ENCODE measurements around the gene CAD. TPM values are rescaled to one million over a fixed set of nuclear protein-coding genes. Genes with fewer than 3 reads are reported as not detected.

Gene CAD
- total and polyA plus RNA-seq, 10 of the 15 experiments (the other 5 are each of a cell fraction or from before 2014, with no cell fraction given): 7.6 to 119 (median 50.7) TPM

DNA sequence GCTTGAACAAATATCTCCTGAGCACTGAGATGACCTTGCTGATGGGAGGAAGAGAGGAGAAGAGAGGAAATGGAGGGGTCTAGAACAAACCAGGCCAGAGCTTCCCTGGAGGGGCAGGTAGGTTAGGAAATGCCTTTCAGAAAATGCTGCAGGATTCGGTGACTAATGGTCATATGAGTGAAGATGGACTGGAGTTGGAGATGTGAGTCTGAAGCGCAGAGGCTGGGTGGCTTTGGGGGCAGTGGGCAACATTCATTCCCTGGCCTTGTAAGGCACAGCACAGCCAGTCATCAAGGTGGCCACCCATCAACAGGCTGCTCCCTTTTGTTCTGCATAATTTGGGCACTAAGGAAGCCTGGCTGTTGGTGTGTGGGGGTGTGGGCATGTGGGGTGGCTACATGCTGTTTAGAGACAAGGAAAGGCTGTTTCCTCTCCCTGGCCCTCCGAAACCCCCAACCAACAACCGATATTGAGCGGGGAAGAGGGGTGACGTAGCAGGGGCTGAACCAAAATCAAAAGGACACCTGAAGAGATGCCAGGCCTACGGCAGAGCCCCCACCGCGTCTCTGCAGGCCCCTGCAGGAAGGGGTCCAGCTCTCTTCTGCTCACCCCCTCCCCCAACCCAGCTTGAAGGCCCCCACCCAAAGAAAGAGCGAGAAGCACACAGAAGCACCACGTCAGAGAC is 44.2 kb downstream of the CAD start:
- in situ Hi-C loops (cut with MboI): no loop called here
- Histone ChIP-seq H3K4me1 (ENCODE audit: control insufficient read depth, insufficient read depth, low read length) (peaks cover 18% of the 10 kb centered on the region), H3K79me2 (ENCODE audit: control insufficient read depth, insufficient read depth, low read length) (no peaks in the 10 kb centered on the region), H3K9ac (ENCODE audit: control insufficient read depth, insufficient read depth, low read length) (no peak overlapping the region), H4K20me1 (ENCODE audit: control insufficient read depth, insufficient read depth) (no peaks in the 10 kb centered on the region), H2AFZ (ENCODE audit: control insufficient read depth, low read depth, low read length) (no peak overlapping the region), H3K9me3 (replicated peaks; ENCODE audit: control insufficient read depth, insufficient read depth, low read length) (no peaks in the 10 kb centered on the region), H3K27me3 (replicated peaks in 1 of 2; ENCODE audit: control insufficient read depth in 2 of 2, insufficient read depth in 2 of 2, low read length in 1 of 2) (peaks cover 26 to 40% of the 10 kb centered on the region in 2 experiments), H3K27ac (ENCODE audit: control insufficient read depth, insufficient read depth) (no peak overlapping the region), H3K4me3 (no peak overlapping the region), H3K36me3 (ENCODE audit: control insufficient read depth in 2 of 2, insufficient read depth in 2 of 2, low read length in 1 of 2) (no peaks in the 10 kb centered on the region), H3K4me2 (ENCODE audit: control insufficient read depth, insufficient read depth) (no peak overlapping the region)
- no peak for FAIRE-seq
- BruUV-seq (replicated peaks): no TSS peak
- DNase-seq (ENCODE audit: low read depth, low spot score): no peak
- no peak for ATAC-seq
- SMC1A ChIA-PET (ENCODE audit: uncharacterized antibody, unreplicated experiment): no interaction called here
- CTCF ChIA-PET: interaction anchor here (0.6 kb wide), 1 partner anchor 1434 kb away, joined by 5 read pairs; no protein-coding TSS in a partner anchor
- POLR2A ChIA-PET: no interaction called here
- RAD21 ChIA-PET (ENCODE audit: unreplicated experiment): interaction anchor here (0.5 kb wide), 1 partner anchor 92 kb away, joined by 3 read pairs; no protein-coding TSS in a partner anchor
- 69% methylated on average over 11 of the region's 11 CpGs for WGBS (ENCODE audit: insufficient coverage, insufficient replicate concordance, low lambda C conversion rate, missing lambda C conversion rate)
- intact Hi-C loops (cut with micrococcal nuclease; ENCODE audit: unreplicated experiment): no loop called here
- TF ChIP-seq ZNF207 (IDR thresholded peaks at IDR 0.05; ENCODE audit: borderline replicate concordance): no peak
- TF ChIP-seq ETV6 (conservative IDR thresholded peaks at IDR 0.05 in 1 of 2, IDR thresholded peaks at IDR 0.05 in 1 of 2; ENCODE audit: borderline replicate concordance in 1 of 2, low read depth in 1 of 2): no peak
- no peak for TF ChIP-seq FOXM1 (IDR thresholded peaks at IDR 0.05; ENCODE audit: low read depth, low read length)
- TF ChIP-seq KAT2A (conservative IDR thresholded peaks at IDR 0.05; ENCODE audit: control insufficient read depth, low read depth, low read length): no peak
- no peak for TF ChIP-seq EED (IDR thresholded peaks at IDR 0.05; ENCODE audit: low read depth)
- TF ChIP-seq, protein P1, sequence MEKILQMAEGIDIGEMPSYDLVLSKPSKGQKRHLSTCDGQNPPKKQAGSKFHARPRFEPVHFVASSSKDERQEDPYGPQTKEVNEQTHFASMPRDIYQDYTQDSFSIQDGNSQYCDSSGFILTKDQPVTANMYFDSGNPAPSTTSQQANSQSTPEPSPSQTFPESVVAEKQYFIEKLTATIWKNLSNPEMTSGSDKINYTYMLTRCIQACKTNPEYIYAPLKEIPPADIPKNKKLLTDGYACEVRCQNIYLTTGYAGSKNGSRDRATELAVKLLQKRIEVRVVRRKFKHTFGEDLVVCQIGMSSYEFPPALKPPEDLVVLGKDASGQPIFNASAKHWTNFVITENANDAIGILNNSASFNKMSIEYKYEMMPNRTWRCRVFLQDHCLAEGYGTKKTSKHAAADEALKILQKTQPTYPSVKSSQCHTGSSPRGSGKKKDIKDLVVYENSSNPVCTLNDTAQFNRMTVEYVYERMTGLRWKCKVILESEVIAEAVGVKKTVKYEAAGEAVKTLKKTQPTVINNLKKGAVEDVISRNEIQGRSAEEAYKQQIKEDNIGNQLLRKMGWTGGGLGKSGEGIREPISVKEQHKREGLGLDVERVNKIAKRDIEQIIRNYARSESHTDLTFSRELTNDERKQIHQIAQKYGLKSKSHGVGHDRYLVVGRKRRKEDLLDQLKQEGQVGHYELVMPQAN (conservative IDR thresholded peaks at IDR 0.05): no peak
- TF ChIP-seq RUNX3 (IDR thresholded peaks at IDR 0.05; ENCODE audit: low read length): no peak
- no peak for TF ChIP-seq NRF1 (conservative IDR thresholded peaks at IDR 0.05; ENCODE audit: low read depth, low read length)
- TF ChIP-seq, protein P2, sequence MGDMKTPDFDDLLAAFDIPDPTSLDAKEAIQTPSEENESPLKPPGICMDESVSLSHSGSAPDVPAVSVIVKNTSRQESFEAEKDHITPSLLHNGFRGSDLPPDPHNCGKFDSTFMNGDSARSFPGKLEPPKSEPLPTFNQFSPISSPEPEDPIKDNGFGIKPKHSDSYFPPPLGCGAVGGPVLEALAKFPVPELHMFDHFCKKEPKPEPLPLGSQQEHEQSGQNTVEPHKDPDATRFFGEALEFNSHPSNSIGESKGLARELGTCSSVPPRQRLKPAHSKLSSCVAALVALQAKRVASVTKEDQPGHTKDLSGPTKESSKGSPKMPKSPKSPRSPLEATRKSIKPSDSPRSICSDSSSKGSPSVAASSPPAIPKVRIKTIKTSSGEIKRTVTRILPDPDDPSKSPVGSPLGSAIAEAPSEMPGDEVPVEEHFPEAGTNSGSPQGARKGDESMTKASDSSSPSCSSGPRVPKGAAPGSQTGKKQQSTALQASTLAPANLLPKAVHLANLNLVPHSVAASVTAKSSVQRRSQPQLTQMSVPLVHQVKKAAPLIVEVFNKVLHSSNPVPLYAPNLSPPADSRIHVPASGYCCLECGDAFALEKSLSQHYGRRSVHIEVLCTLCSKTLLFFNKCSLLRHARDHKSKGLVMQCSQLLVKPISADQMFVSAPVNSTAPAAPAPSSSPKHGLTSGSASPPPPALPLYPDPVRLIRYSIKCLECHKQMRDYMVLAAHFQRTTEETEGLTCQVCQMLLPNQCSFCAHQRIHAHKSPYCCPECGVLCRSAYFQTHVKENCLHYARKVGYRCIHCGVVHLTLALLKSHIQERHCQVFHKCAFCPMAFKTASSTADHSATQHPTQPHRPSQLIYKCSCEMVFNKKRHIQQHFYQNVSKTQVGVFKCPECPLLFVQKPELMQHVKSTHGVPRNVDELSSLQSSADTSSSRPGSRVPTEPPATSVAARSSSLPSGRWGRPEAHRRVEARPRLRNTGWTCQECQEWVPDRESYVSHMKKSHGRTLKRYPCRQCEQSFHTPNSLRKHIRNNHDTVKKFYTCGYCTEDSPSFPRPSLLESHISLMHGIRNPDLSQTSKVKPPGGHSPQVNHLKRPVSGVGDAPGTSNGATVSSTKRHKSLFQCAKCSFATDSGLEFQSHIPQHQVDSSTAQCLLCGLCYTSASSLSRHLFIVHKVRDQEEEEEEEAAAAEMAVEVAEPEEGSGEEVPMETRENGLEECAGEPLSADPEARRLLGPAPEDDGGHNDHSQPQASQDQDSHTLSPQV (IDR thresholded peaks at IDR 0.05): no peak
- TF ChIP-seq POU2F2 (IDR thresholded peaks at IDR 0.05; ENCODE audit: borderline replicate concordance, low read depth, low read length): no peak
- TF ChIP-seq FOS (IDR thresholded peaks at IDR 0.05; ENCODE audit: borderline replicate concordance, extremely low read depth, insufficient read length): no peak
- no peak for TF ChIP-seq BACH1 (IDR thresholded peaks at IDR 0.05; ENCODE audit: borderline replicate concordance)
- no peak for TF ChIP-seq STAT1 (conservative IDR thresholded peaks at IDR 0.05)
- TF ChIP-seq CHD4 (IDR thresholded peaks at IDR 0.05): no peak
- TF ChIP-seq POLR2A (IDR thresholded peaks at IDR 0.05; ENCODE audit: low read depth, low read length): no peak
- no peak for TF ChIP-seq ATF7 (IDR thresholded peaks at IDR 0.05; ENCODE audit: low read depth)
- no peak for TF ChIP-seq CEBPB (IDR thresholded peaks at IDR 0.05; ENCODE audit: borderline replicate concordance in 1 of 2, low read depth in 2 of 2, low read length in 2 of 2)

Data from GM12878 (cell line).